Fibroblast of the aortic adventitia (primary cell): ENCODE results near the gene METRN. TPM values are rescaled to one million over a fixed set of nuclear protein-coding genes. Genes with fewer than 3 reads are reported as not detected.

Experiments used
- DNase-seq: peaks from one replicate; pipeline ENCODE4 v3.0.0-alpha.2; 2010; ENCODE audit warnings: low read depth
- H3K4me3 ChIP-seq: 2 replicates; pipeline ENCODE4 v1.5.1; 2011; ENCODE audit warnings: low read depth, mild to moderate bottlenecking, control low read depth, low read length, moderate library complexity
- total RNA-seq: library from RNA; depleted of rRNA; stranded (reverse); fragments of >200 nt; gene quantifications from 2 replicates; pipeline ENCODE4 v1.2.3, GENCODE V29; 2012; ENCODE audit warnings: low replicate concordance
- TF ChIP-seq, protein P1 (sequence below): IDR thresholded peaks from 2 replicates; pipeline ENCODE4 v1.5.1; 2011; ENCODE audit warnings: mild to moderate bottlenecking, low read length, control low read depth, inconsistent platforms; ENCODE audit not compliant: insufficient read depth

Gene METRN
- total RNA-seq, 1 donor = 30.7 TPM

DNA sequence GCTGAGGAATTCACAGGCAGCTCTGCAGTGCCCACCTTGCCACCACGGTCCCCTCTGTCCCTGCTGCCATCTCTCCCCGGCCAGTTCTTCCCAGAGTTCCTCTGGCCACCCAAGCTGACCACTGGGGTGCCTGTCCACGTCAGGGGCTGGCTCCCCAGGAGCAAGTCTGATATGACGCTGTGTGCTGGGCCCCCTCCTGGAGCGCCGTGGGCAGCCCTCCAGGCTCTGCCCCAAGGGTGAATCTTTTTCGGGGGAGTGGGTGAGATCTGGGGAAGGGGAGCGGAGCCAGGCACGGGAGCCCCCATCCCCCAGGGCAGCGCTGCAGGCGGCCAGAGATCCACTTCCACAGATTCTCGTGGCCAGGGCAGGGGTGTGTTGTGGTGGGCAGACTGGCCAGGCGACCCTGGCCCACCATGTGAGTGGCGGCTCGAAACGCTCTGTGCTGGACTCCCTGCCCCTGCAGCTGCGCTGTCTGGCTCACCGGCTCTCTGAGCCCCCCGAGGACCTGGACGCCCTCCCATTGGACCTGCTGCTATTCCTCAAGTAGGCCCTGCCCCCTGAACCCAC, 49.3 kb downstream of the METRN start:
- no peak for DNase-seq
- H3K4me3 ChIP-seq = no peak overlapping the region
- TF ChIP-seq, protein P1, sequence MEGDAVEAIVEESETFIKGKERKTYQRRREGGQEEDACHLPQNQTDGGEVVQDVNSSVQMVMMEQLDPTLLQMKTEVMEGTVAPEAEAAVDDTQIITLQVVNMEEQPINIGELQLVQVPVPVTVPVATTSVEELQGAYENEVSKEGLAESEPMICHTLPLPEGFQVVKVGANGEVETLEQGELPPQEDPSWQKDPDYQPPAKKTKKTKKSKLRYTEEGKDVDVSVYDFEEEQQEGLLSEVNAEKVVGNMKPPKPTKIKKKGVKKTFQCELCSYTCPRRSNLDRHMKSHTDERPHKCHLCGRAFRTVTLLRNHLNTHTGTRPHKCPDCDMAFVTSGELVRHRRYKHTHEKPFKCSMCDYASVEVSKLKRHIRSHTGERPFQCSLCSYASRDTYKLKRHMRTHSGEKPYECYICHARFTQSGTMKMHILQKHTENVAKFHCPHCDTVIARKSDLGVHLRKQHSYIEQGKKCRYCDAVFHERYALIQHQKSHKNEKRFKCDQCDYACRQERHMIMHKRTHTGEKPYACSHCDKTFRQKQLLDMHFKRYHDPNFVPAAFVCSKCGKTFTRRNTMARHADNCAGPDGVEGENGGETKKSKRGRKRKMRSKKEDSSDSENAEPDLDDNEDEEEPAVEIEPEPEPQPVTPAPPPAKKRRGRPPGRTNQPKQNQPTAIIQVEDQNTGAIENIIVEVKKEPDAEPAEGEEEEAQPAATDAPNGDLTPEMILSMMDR = peak; percentile 6

DNA sequence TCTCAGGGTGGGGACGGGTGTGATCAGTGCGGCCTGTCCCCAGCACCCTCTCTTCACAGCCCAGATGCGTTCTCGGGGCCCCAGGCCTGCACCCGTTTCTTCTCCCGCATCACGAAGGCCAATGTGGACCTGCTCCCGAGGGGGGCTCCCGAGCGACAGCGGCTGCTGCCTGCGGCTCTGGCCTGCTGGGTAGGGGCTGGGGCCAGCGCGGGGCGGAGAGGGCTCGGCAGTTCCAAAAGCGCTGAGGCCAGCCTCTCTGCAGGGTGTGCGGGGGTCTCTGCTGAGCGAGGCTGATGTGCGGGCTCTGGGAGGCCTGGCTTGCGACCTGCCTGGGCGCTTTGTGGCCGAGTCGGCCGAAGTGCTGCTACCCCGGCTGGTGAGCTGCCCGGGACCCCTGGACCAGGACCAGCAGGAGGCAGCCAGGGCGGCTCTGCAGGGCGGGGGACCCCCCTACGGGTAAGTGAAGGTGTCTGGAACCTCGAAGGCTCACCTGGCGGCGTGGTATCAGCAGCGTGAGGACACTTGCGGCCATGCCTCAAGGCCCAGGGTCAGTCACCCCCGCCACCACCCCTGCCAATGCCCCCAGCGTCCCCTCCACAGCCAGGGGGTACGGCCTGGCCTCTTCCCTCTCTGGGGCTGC, 50.0 kb downstream of the METRN start:
- DNase-seq = no peak
- TF ChIP-seq, protein P1 = no peak
- H3K4me3 ChIP-seq = no peak overlapping the region

DNA sequence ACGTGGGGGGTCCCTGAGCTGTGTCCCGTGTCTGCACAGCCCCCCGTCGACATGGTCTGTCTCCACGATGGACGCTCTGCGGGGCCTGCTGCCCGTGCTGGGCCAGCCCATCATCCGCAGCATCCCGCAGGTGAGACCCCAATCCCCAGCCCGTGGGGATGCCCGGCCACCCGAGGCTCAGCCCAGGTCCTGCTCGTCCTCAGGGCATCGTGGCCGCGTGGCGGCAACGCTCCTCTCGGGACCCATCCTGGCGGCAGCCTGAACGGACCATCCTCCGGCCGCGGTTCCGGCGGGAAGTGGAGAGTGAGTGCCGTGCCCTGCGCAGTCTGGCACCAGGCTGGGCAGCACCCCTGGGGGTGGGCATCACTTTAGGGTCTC, 50.6 kb downstream of the METRN start:
- DNase-seq = no peak
- no peak overlapping the region for H3K4me3 ChIP-seq
- TF ChIP-seq, protein P1 = no peak

DNA sequence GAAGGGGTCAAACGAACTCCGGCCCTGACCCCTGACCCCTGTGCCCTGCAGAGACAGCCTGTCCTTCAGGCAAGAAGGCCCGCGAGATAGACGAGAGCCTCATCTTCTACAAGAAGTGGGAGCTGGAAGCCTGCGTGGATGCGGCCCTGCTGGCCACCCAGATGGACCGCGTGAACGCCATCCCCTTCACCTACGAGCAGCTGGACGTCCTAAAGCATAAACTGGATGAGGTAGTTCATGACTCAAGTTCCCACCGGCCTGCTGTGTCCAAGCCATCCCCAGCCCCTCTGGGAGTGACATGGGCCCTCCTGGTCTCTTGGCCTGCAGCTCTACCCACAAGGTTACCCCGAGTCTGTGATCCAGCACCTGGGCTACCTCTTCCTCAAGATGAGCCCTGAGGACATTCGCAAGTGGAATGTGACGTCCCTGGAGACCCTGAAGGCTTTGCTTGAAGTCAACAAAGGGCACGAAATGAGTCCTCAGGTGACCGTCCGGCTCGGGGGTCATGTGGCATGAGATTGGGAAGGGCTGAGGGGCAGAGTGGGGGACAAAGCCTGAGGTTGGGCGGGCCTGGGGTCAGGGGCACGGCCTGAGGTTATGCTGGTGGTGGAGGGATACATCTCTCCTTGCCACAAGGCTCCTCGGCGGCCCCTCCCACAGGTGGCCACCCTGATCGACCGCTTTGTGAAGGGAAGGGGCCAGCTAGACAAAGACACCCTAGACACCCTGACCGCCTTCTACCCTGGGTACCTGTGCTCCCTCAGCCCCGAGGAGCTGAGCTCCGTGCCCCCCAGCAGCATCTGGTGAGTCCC, 51.3 kb downstream of the METRN start:
- no peak overlapping the region for H3K4me3 ChIP-seq
- TF ChIP-seq, protein P1 = no peak
- no peak for DNase-seq

DNA sequence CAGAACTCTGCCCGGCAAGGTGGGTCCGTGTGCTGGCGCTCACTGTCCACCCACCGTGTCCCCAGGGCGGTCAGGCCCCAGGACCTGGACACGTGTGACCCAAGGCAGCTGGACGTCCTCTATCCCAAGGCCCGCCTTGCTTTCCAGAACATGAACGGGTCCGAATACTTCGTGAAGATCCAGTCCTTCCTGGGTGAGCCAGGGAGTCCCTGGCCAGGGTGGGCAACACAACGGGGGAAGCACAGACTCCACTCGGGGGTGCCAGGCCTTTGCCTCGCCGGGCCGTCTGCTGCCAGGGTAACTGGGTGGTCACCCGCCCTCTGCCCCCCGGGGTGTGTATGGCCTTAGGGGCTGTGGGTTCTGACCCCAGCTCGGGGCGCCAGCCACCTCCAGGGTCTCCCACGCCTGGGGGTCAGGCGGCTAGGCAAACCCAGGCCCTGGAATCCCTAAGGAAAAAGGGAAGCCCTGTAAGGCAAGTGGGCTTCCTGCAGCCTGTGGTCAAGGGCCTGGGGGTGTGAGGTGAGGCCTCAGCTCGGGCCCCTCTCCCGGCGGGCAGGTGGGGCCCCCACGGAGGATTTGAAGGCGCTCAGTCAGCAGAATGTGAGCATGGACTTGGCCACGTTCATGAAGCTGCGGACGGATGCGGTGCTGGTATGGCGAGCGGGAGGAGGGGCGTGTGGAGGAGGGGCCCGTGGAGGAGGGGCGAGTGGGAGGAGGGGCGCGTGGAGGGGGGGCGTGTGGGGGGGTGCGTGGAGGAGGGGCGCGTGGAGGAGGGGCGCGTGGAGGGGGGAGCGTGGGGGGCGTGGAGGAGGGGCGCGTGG, 52.1 kb downstream of the METRN start:
- H3K4me3 ChIP-seq = no peak overlapping the region
- TF ChIP-seq, protein P1 = no peak
- no peak for DNase-seq

DNA sequence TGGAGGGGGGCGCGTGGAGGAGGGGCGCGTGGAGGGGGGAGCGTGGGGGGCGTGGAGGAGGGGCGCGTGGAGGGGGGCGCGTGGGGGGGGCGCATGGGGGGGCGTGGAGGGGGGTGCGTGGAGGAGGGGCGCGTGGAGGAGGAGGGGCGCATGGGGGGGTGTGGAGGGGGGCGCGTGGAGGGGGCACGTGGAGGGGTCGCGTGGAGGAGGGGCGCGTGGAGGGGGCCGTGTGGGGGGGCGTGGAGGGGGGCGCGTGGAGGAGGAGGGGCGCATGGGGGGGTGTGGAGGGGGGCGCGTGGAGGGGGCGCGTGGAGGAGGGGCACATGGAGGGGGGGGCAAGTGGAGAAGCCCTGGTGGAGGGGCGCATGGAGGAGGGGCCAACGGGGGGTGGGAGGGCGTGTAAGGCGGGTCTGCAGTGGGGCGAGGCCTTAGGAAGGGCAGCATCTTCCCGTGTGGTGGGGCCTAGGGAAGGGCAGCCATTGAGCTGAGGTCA, 52.9 kb downstream of the METRN start:
- DNase-seq = no peak
- TF ChIP-seq, protein P1 = no peak
- no peak overlapping the region for H3K4me3 ChIP-seq
